H1 (cell line): ENCODE measurements around the gene LCN2. TPM values are rescaled to one million over a fixed set of nuclear protein-coding genes. Genes with fewer than 3 reads are reported as not detected.

Experiments
- CTCF ChIA-PET: fragments of 300-600 bp; sonication (Branson Sonifier 250); formaldehyde crosslinking; loops from one replicate; lab custom pipeline; 2021; ENCODE audit not compliant: partially characterized antibody; lab: Charles Lee
- POLR2A ChIA-PET: fragments of 300-600 bp; sonication (Branson Sonifier 250); formaldehyde crosslinking; loops from one replicate; lab custom pipeline; 2021; ENCODE audit warnings: inconsistent platforms; ENCODE audit not compliant: partially characterized antibody; lab: Charles Lee
- DNase-seq, 2 experiments: peaks; one replicate each; pipeline versions ENCODE4 v3.0.0 to v3.0.0-alpha.2; 2010 to 2022; ENCODE audit warnings: low spot score in 2 of 2, low read depth in 1 of 2, mixed read lengths in 1 of 2
- FAIRE-seq: peaks from 2 replicates; lab custom pipeline; 2011; peaks lifted over from hg19 to GRCh38; lab: Jason Lieb, UNC
- H2AFZ ChIP-seq: 2 replicates; pipeline ENCODE4 v1.8.1; 2012; ENCODE audit warnings: low read length, inconsistent platforms
- H2AK5ac ChIP-seq: 2 replicates; pipeline ENCODE4 v1.6.1; 2013; ENCODE audit warnings: low read depth, low read length
- H2BK120ac ChIP-seq: replicated peaks from 2 replicates; pipeline ENCODE3; 2013; ENCODE audit warnings: low read depth, low read length, inconsistent platforms
- H2BK12ac ChIP-seq: 2 replicates; pipeline ENCODE4 v1.6.1; 2013; ENCODE audit warnings: low read depth, low read length
- H2BK15ac ChIP-seq: 2 replicates; pipeline ENCODE4 v1.6.1; 2013; ENCODE audit warnings: low read length
- H2BK20ac ChIP-seq: 2 replicates; pipeline ENCODE4 v1.6.1; 2013; ENCODE audit warnings: low read length
- H2BK5ac ChIP-seq: 2 replicates; pipeline ENCODE4 v1.6.1; 2013; ENCODE audit warnings: low read depth, low read length
- H3K14ac ChIP-seq: 2 replicates; pipeline ENCODE4 v1.6.1; 2013; ENCODE audit warnings: inconsistent platforms; ENCODE audit not compliant: insufficient read length
- H3K18ac ChIP-seq: 2 replicates; pipeline ENCODE4 v1.6.1; 2013; ENCODE audit warnings: low read length; ENCODE audit errors: extremely low read depth
- H3K23ac ChIP-seq: 2 replicates; pipeline ENCODE4 v1.6.1; 2013; ENCODE audit warnings: inconsistent platforms; ENCODE audit not compliant: insufficient read length
- H3K23me2 ChIP-seq: 2 replicates; pipeline ENCODE4 v1.6.1; 2013; ENCODE audit warnings: low read depth, low read length
- H3K27ac ChIP-seq: 2 replicates; pipeline ENCODE4 v1.6.1; 2011; ENCODE audit warnings: low read depth, low read length, inconsistent platforms
- H3K27me3 ChIP-seq, 4 experiments: replicated peaks in 1 of 4; 1 replicate in 1 of 4; 2 replicates in 3 of 4; pipeline versions ENCODE4 v1.6.1 to v1.8.1; 2011 to 2013; ENCODE audit warnings: low read length in 3 of 4, mild to moderate bottlenecking in 3 of 4, inconsistent platforms in 2 of 4, mixed read lengths in 2 of 4, moderate library complexity in 1 of 4; ENCODE audit not compliant: control insufficient read depth in 3 of 4, insufficient read depth in 3 of 4; ENCODE audit errors: extremely low read depth in 1 of 4
- H3K36me3 ChIP-seq, 4 experiments: 2 replicates each; pipeline versions ENCODE4 v1.6.1 to v1.8.1; 2011 to 2013; ENCODE audit warnings: mild to moderate bottlenecking in 4 of 4, low read length in 3 of 4, moderate library complexity in 2 of 4, control low read depth in 1 of 4, inconsistent platforms in 1 of 4; ENCODE audit not compliant: insufficient read depth in 4 of 4, control insufficient read depth in 2 of 4
- H3K4ac ChIP-seq: replicated peaks from 2 replicates; pipeline ENCODE3; 2013; ENCODE audit warnings: low read length, low read depth, mixed read lengths, inconsistent platforms; ENCODE audit not compliant: insufficient read length
- H3K4me1 ChIP-seq, 4 experiments: replicated peaks in 1 of 4; 1 replicate in 1 of 4; 2 replicates in 3 of 4; pipeline versions ENCODE4 v1.6.1 to v1.8.1; 2011 to 2013; ENCODE audit warnings: low read length in 3 of 4, inconsistent platforms in 2 of 4, mixed read lengths in 1 of 4; ENCODE audit not compliant: insufficient read depth in 4 of 4, control insufficient read depth in 3 of 4
- H3K4me2 ChIP-seq, 2 experiments: 2 replicates each; pipeline versions ENCODE4 v1.6.1 to v1.8.1; 2011 to 2013; ENCODE audit warnings: low read depth in 2 of 2, low read length in 2 of 2, control low read depth in 1 of 2, inconsistent platforms in 1 of 2, mild to moderate bottlenecking in 1 of 2; ENCODE audit not compliant: insufficient read depth in 1 of 2
- H3K4me3 ChIP-seq, 4 experiments: fragments of 200-600, 300-600 bp in 1 of 4; sonication (generic), shearing (Covaris generic), sonication (Bioruptor Twin) in 1 of 4; 2 replicates each; pipeline versions ENCODE4 v1.5.1 to v1.8.1; 2011 to 2016; ENCODE audit warnings: low read length in 4 of 4, low read depth in 3 of 4, control low read depth in 2 of 4, inconsistent platforms in 2 of 4, mild to moderate bottlenecking in 2 of 4, mixed read lengths in 1 of 4, moderate library complexity in 1 of 4; ENCODE audit not compliant: insufficient read depth in 2 of 4; ENCODE audit errors: extremely low read depth in 1 of 4
- H3K56ac ChIP-seq: replicated peaks from 2 replicates; pipeline ENCODE3; 2013; ENCODE audit warnings: low read depth, mild to moderate bottlenecking, mixed read lengths, low read length, inconsistent platforms; ENCODE audit not compliant: insufficient read length
- H3K79me1 ChIP-seq: 2 replicates; pipeline ENCODE4 v1.6.1; 2013; ENCODE audit warnings: low read depth, low read length, control low read depth
- H3K79me2 ChIP-seq, 2 experiments: 2 replicates each; pipeline versions ENCODE4 v1.6.1 to v1.8.1; 2012 to 2013; ENCODE audit warnings: low read length in 2 of 2, mild to moderate bottlenecking in 2 of 2, inconsistent platforms in 1 of 2; ENCODE audit not compliant: insufficient read depth in 2 of 2, control insufficient read depth in 1 of 2
- H3K9ac ChIP-seq, 4 experiments: replicated peaks in 1 of 4; 1 replicate in 1 of 4; 2 replicates in 3 of 4; pipeline versions ENCODE4 v1.6.1 to v1.8.1; 2011 to 2013; ENCODE audit warnings: low read depth in 3 of 4, low read length in 3 of 4, control low read depth in 2 of 4, mild to moderate bottlenecking in 2 of 4, moderate library complexity in 2 of 4, inconsistent platforms in 1 of 4; ENCODE audit errors: extremely low read depth in 1 of 4
- H3K9me3 ChIP-seq, 2 experiments: 2 replicates each; pipeline versions ENCODE4 v1.6.1 to v1.8.1; 2012 to 2013; ENCODE audit warnings: mild to moderate bottlenecking in 2 of 2, moderate library complexity in 2 of 2, control low read depth in 1 of 2, inconsistent platforms in 1 of 2, low read depth in 1 of 2, low read length in 1 of 2, mixed read lengths in 1 of 2; ENCODE audit not compliant: insufficient read depth in 2 of 2
- H4K20me1 ChIP-seq, 2 experiments: replicated peaks in 1 of 2; 2 replicates each; pipeline versions ENCODE3 to v1.8.1; 2011 to 2013; ENCODE audit warnings: inconsistent platforms in 2 of 2, low read length in 2 of 2, mild to moderate bottlenecking in 1 of 2; ENCODE audit not compliant: insufficient read depth in 2 of 2, control insufficient read depth in 1 of 2
- H4K5ac ChIP-seq: 2 replicates; pipeline ENCODE4 v1.6.1; 2013; ENCODE audit warnings: low read length, low read depth, mixed read lengths, inconsistent platforms; ENCODE audit not compliant: insufficient read length
- H4K8ac ChIP-seq: 2 replicates; pipeline ENCODE4 v1.8.0; 2013; ENCODE audit warnings: mild to moderate bottlenecking, moderate library complexity, low read length, inconsistent platforms; ENCODE audit not compliant: insufficient read depth; ENCODE audit errors: extremely low read depth
- H4K91ac ChIP-seq: replicated peaks from 2 replicates; pipeline ENCODE3; 2013; ENCODE audit warnings: low read length, mixed read lengths, inconsistent platforms; ENCODE audit not compliant: insufficient read length
- BACH1 ChIP-seq: IDR thresholded peaks from 2 replicates; pipeline ENCODE4 v1.6.1; 2012; ENCODE audit warnings: low read length, improper control_type of control experiment
- GTF2F1 ChIP-seq: IDR thresholded peaks from 2 replicates; pipeline ENCODE4 v1.6.1; 2012; ENCODE audit warnings: low read depth, low read length, improper control_type of control experiment, borderline replicate concordance
- KDM5A ChIP-seq: fragments of 200-600 bp; IDR thresholded peaks from 2 replicates; pipeline ENCODE4 v1.7.1; 2012; ENCODE audit warnings: mild to moderate bottlenecking, low read length, inconsistent platforms, mixed read lengths
- PHF8 ChIP-seq: fragments of 200-600 bp; sonication (generic); conservative IDR thresholded peaks from 2 replicates; pipeline ENCODE4 v1.7.1; 2012; ENCODE audit warnings: low read depth, mild to moderate bottlenecking, inconsistent platforms, low read length, moderate library complexity
- SIX5 ChIP-seq: IDR thresholded peaks from 2 replicates; pipeline ENCODE4 v1.6.1; 2011; ENCODE audit warnings: mild to moderate bottlenecking, low read depth, low read length
- SP4 ChIP-seq: IDR thresholded peaks from 2 replicates; pipeline ENCODE4 v1.6.1; 2012; ENCODE audit warnings: low read length, inconsistent platforms
- TCF12 ChIP-seq: IDR thresholded peaks from 2 replicates; pipeline ENCODE4 v1.6.1; 2011; ENCODE audit warnings: low read depth, mild to moderate bottlenecking, low read length
- WGBS, 2 experiments: shearing (Covaris generic) in 1 of 2; methylation state at CpG; one replicate each; pipeline versions ENCODE4 v1.1.6 to v1.1.7; 2013 to 2015; ENCODE audit warnings: low lambda C conversion rate in 2 of 2, mixed read lengths in 2 of 2, inconsistent platforms in 1 of 2, low coverage in 1 of 2, missing lambda C conversion rate in 1 of 2; ENCODE audit not compliant: insufficient replicate concordance in 2 of 2, insufficient coverage in 1 of 2, insufficient read length in 1 of 2; ENCODE audit errors: extremely low coverage in 1 of 2, missing lambda C conversion rate in 1 of 2; 5-methylcytosine and 5-hydroxymethylcytosine counted together
- polyA plus RNA-seq, 7 experiments: library from polyadenylated mRNA; depleted of rRNA in 3 of 7; stranded (reverse) in 5 of 7; unstranded in 2 of 7; fragments of >200 nt in 5 of 7; fragments of 200-250 nt in 2 of 7; gene quantifications; 1 replicate in 5 of 7; 2 replicates in 1 of 7; 4 replicates in 1 of 7; pipeline versions ENCODE4 v1.2.1 to v1.2.3, GENCODE V29; 2011 to 2013; ENCODE audit warnings: missing spikeins in 2 of 7, mixed read lengths in 2 of 7
- total RNA-seq: library from RNA; stranded (reverse); fragmentation: NEBNext Ultra II Directional; extraction: Animal tissue kit (Norgen Biotek cat#: 25700); gene quantifications from 2 replicates; pipeline ENCODE4 v1.2.1, GENCODE V29; 2021

The LCN2 gene
- total and polyA plus RNA-seq, 2 of the 8 experiments (the other 6 are each of a cell fraction or from before 2014, with no cell fraction given): 1.1 to 1.6 TPM

- Histone ChIP-seq H3K27ac (no peak overlapping the region), H2BK5ac (no peak overlapping the region), H3K56ac (no peak overlapping the region), H4K91ac (no peak overlapping the region), H3K9me3 (no peaks in the 10 kb centered on the region), H3K4me1 (no peaks in the 10 kb centered on the region), H3K4ac (no peak overlapping the region), H3K79me2 (no peaks in the 10 kb centered on the region), H4K5ac (no peak overlapping the region), H3K9ac (no peak overlapping the region), H2AFZ (no peak overlapping the region), H3K4me3 (no peak overlapping the region), H2BK15ac (no peak overlapping the region), H3K23ac (no peak overlapping the region), H3K4me2 (no peak overlapping the region), H4K20me1 (peaks cover 3 to 4% of the 10 kb centered on the region in 2 experiments), H2BK12ac (no peak overlapping the region), H2BK20ac (no peak overlapping the region), H3K14ac (no peak overlapping the region), H2AK5ac (no peak overlapping the region), H3K36me3 (peaks cover 3 to 60% (median 24%) of the 10 kb centered on the region in 4 experiments), H3K27me3 (no peaks in the 10 kb centered on the region), H2BK120ac (no peak overlapping the region), H4K8ac (no peak overlapping the region), H3K79me1 (0 out of 2 replicates have a peak, but pooled peaks cover 6% of the 10 kb centered on the region), H3K23me2 (no peaks in the 10 kb centered on the region), H3K18ac (no peak overlapping the region)
- 87% methylated on average over 4 of the region's 4 CpGs; no CpG with 5 or more reads in 1 of the 2 experiments for WGBS, 2 experiments
- ChIA-PET CTCF (interaction anchor here (1.5 kb wide), 1 partner anchor 12 kb away, joined by 4 read pairs; no protein-coding TSS in a partner anchor), POLR2A (interaction anchor here (1.4 to 1.7 kb wide), 3 partner anchors 8 to 55 kb away, joined by 3 to 6 read pairs (median 5); no protein-coding TSS in a partner anchor)
- no peak for DNase-seq
- FAIRE-seq: no peak
- TF ChIP-seq BACH1: no peak
- no peak for TF ChIP-seq PHF8
- no peak for TF ChIP-seq SIX5
- no peak for TF ChIP-seq GTF2F1
- TF ChIP-seq SP4: no peak
- TF ChIP-seq KDM5A: no peak
- no peak for TF ChIP-seq TCF12
These were observed 18.0 kb downstream of the LCN2 start for GRCh38 chr9:128167209-128167608.
